HG03103 (cell line): ENCODE measurements around the gene DIS3L.
"Not testable (repeated sequence)": the region's sequence is repeated elsewhere in the genome, so short reads cannot be mapped to it uniquely, and the experiment has no call there.

Source experiments
- ATAC-seq: cut with Tn5 transposase; IDR thresholded peaks from one replicate; pipeline ENCODE4 v1.9.1; 2021; ENCODE audit warnings: low read depth; ENCODE audit not compliant: unreplicated experiment

The DIS3L gene

GRCh38 chr15:66276546-66276945 lies 16.8 kb upstream of the DIS3L start:
- no peak for ATAC-seq

- ATAC-seq, result no peak
These were observed 15.3 kb upstream of the DIS3L start for GRCh38 chr15:66278056-66278455.

GRCh38 chr15:66278671-66279070 lies 14.7 kb upstream of the DIS3L start:
- no peak for ATAC-seq

GRCh38 chr15:66284271-66284670 lies 9.1 kb upstream of the DIS3L start:
- ATAC-seq, result no peak

- no peak for ATAC-seq
These were observed 7.7 kb upstream of the DIS3L start for GRCh38 chr15:66285533-66286280.

- no peak for ATAC-seq
These were observed 5.8 kb upstream of the DIS3L start for GRCh38 chr15:66287461-66288057.

- ATAC-seq, result no peak
These were observed 5.3 kb upstream of the DIS3L start for GRCh38 chr15:66288093-66288492.

- no peak for ATAC-seq
These were observed 4.7 kb upstream of the DIS3L start for GRCh38 chr15:66288551-66289185.

- no peak for ATAC-seq
These were observed 3.4 kb upstream of the DIS3L start for GRCh38 chr15:66290007-66290406.

GRCh38 chr15:66290518-66290917 lies 2.9 kb upstream of the DIS3L start:
- ATAC-seq, result no peak

- ATAC-seq, result no peak
These were observed 1.4 kb upstream of the DIS3L start for GRCh38 chr15:66291816-66292570.

GRCh38 chr15:66292571-66293418 lies 573 bp upstream of the DIS3L start:
- ATAC-seq, result no peak

GRCh38 chr15:66294157-66294931 lies 976 bp downstream of the DIS3L start:
- no peak for ATAC-seq

- no peak for ATAC-seq
These were observed 1.5 kb downstream of the DIS3L start for GRCh38 chr15:66294932-66295235.

- ATAC-seq, result no peak
These were observed 2.8 kb downstream of the DIS3L start for GRCh38 chr15:66296186-66296585.

GRCh38 chr15:66298803-66299251 lies 5.5 kb downstream of the DIS3L start:
- ATAC-seq, result no peak

GRCh38 chr15:66302489-66303278 lies 9.3 kb downstream of the DIS3L start:
- no peak for ATAC-seq

GRCh38 chr15:66304425-66304824 lies 11.1 kb downstream of the DIS3L start:
- ATAC-seq, result not testable (repeated sequence)

- no peak for ATAC-seq
These were observed 13.0 kb downstream of the DIS3L start for GRCh38 chr15:66306381-66306780.
